ENCODE data around the gene KLHDC1. TPM values are rescaled to one million over a fixed set of nuclear protein-coding genes. Genes with fewer than 3 reads are reported as not detected.

KLHDC1 gene
- total and polyA plus RNA-seq, 9 of the 15 experiments (the other 6 are each of a cell fraction or from before 2014, with no cell fraction given), result 0.08 to 0.41 (median 0.18) TPM

- peak; percentile 54; the same call in 1 of the 2 replicates for TF ChIP-seq POLR2A (conservative IDR thresholded peaks at IDR 0.05)
- peak; percentile 58 to 95; a peak in 2 of 4 replicates for TF ChIP-seq UBTF (IDR thresholded peaks at IDR 0.05; ENCODE audit: borderline replicate concordance in 1 of 2, low read depth in 2 of 2, low read length in 2 of 2)
- no peak for TF ChIP-seq KLF13 (tag; IDR thresholded peaks at IDR 0.05; ENCODE audit: borderline replicate concordance, low read depth)
- peak; percentile 96 for TF ChIP-seq GABPA (tag; conservative IDR thresholded peaks at IDR 0.05; ENCODE audit: low read depth)
- TF ChIP-seq HES1 (IDR thresholded peaks at IDR 0.05; ENCODE audit: low read depth), result no peak
- peak; percentile 69 for TF ChIP-seq SIN3B (IDR thresholded peaks at IDR 0.05; ENCODE audit: low read depth)
- TF ChIP-seq ZNF57 (CRISPR knock-in tag; IDR thresholded peaks at IDR 0.05), result no peak
- TF ChIP-seq ARHGAP35 (IDR thresholded peaks at IDR 0.05; ENCODE audit: partially characterized antibody), result no peak
- TF ChIP-seq PHF8 (IDR thresholded peaks at IDR 0.05; ENCODE audit: borderline replicate concordance, low read length), result peak; percentile 91
- TF ChIP-seq RREB1 (CRISPR knock-in tag; IDR thresholded peaks at IDR 0.05), result no peak
- TF ChIP-seq ZNF347 (CRISPR knock-in tag; IDR thresholded peaks at IDR 0.05; ENCODE audit: low read depth), result no peak
- TF ChIP-seq TBP (optimal IDR thresholded peaks at IDR 0.05; ENCODE audit: low read depth, low read length), result peak; percentile 48
- peak; percentile 74 for TF ChIP-seq SMAD4 (CRISPR knock-in tag; conservative IDR thresholded peaks at IDR 0.05)
- 0 out of 4 replicates have a peak, but pooled peaks of 1 of the 2 experiments have one; percentile 30 for TF ChIP-seq FOXA3 (CRISPR knock-in tag; conservative IDR thresholded peaks at IDR 0.05 in 1 of 2, IDR thresholded peaks at IDR 0.05 in 1 of 2)
- peak; percentile 34 for TF ChIP-seq EP400 (IDR thresholded peaks at IDR 0.05)
- no peak for TF ChIP-seq HLTF (IDR thresholded peaks at IDR 0.05)
- peak; percentile 43; the same call in 1 of the 2 replicates for TF ChIP-seq USF2 (CRISPR knock-in tag; IDR thresholded peaks at IDR 0.05)
- TF ChIP-seq L3MBTL2 (IDR thresholded peaks at IDR 0.05), result peak; percentile 91
Observed at GRCh38 chr14:49767571-49768300, 74.8 kb downstream of the KLHDC1 start, which contains the start of gene KLHDC2 (continued).

Data from K562 (cell line).